GM18867 (cell line): Measurements from ENCODE around the gene CKS2.
"Not testable (repeated sequence)": the region's sequence is repeated elsewhere in the genome, so short reads cannot be mapped to it uniquely, and the experiment has no call there.

ENCODE experiments used
- ATAC-seq: cut with Tn5 transposase; IDR thresholded peaks from one replicate; pipeline ENCODE4 v1.9.1; 2021; ENCODE audit warnings: mild to moderate bottlenecking, moderate library complexity; ENCODE audit not compliant: unreplicated experiment

CKS2 gene

DNA sequence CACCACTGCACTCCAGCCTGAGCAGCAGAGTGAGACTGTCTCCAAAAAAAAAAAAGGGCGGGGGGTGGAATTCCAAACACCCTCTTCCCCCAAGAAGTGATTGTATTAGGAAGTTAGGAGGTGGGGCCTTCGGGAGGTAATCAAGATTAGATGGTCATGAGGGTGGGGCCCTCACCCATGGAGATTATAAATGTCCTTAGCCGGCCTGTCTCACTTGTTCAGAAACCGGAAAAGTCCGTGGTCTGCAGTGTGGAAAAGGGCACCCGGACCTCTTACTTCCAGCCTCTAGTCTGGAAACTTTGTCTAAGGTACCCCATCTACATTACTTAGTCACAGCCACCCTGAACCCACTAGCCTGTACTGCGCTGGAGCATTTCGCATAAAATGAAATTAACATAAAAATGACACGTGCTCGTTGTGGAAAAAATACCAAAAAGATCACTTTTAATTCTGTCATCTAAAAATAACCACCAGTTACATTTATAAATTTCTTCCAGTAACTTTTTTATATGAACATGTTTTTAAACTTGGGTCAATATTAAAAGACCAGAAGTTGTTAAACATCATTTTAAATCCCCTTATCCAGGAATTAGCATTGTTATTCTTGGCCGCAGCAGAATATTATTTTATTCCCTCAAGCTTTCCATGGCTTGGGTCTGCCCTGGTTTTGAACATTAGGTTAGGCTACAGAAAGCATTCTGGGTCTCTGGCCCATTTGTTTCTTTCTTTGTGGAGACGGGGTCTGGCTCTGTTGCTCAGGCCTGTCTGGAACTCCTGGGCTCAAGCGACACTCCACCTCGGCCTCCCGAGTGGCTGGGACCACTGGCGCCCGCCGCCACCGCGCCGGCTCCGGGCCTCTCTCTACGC, 1.2 kb upstream of the CKS2 start:
- no peak for ATAC-seq

DNA sequence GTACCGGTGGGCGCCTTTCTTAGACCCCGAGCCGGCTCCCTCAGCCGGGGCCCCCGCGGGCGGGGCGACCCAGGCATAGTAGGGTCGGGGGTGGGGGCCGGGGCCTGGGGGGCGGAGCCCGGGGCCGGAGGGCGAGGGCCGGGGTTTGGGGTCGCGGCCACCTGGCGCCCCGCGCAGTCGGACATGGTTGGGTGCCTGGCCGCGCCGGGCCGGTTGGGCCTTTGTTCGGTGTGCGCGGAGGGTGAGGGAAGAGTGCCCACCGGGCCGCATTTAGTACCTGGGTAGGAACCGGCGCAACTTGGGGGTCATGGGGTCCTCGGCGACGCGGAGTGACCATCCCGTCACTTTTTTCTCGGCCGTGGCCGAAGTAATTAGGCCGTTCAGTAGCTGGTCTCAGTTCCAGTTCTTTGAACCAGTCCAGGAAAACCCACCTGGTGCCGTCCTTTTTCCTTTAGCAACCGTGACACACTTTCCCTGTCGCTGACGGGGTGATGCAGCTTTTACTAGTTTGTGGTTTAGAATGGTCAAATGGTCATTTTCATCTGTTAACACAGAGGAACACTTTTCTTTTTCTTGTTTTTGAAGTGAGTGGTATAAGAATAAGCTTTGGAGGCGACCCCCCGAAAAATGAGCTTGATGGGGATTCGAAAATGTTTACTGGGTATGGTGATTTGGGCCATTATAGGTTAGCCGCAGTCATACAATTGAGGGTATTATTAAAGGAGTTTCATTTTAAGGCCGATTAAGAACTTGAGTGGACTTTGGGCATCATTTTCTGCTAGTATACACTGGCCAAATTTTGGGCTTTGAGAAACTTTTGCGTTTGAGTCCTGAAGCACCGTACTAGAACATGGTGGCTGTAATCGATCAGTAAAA, 589 bp downstream of the CKS2 start:
- peak; percentile 1 for ATAC-seq

DNA sequence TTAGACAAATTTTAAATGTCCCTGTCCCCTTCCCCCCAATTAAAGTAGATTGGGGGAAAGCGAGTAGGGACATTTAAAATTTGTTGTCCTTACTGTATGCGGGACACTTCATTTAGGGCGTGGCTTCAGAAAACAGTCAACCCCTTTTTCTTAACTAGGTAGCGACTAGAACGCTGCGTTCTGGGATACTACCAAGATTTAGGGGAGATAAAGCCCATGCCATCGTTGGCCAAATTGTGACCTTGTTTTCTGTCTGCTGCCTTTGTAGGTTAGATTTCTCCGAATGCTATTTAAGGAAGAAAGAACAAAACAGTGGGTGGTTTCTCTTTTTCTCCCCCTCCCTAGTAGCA, 1.2 kb downstream of the CKS2 start:
- no peak for ATAC-seq

DNA sequence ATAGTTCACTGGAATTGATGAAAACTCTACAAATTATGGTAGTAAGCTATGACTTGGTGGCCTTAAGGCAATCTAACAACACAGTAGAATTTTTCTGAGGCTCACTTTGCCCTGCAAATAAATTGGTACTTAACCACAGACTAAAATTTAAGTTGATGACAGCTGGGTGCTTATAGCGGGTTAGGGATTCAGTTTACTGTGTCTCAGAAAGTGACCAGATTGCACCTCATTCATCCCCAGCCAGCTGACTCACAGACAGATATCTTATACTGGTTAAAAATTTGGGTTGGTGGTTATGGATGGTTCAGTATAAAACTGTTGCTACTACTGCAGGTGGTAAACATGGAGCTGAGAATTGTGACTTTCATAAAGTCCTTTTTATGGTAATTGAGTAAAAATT, 2.8 kb downstream of the CKS2 start:
- ATAC-seq, result no peak

DNA sequence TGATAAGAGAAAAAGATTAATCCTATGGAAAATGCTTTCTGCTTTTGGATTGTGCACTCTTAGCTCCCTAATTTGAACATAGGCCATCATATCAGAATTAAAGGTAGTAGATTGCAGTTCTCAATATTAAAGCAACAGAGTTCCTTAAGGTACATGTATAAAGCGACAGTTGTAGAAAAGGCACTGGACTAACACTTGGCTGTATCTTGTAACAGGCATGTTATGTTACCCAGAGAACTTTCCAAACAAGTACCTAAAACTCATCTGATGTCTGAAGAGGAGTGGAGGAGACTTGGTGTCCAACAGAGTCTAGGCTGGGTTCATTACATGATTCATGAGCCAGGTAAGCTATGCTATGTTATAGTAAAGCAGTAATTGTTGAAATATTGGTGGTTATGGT, 4.0 kb downstream of the CKS2 start:
- ATAC-seq, result no peak

DNA sequence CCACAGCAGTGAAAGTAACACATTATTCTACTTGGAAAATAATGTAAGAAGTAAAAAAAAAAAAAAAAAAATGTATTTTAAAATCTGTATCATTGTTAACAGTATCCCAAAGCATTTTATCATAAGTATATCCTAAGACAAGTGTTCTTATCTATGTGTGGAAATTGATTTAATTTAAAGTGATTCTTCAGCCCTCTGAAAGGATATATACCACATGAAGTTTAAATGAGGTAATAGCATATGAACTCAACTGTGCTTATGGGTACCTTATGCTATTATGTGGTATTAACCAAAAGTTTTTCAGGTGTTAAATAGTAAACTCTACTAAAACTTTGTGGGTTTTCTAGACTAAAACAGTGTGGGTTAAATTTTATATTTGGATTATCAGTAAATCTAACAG, 4.5 kb downstream of the CKS2 start:
- ATAC-seq, result no peak

DNA sequence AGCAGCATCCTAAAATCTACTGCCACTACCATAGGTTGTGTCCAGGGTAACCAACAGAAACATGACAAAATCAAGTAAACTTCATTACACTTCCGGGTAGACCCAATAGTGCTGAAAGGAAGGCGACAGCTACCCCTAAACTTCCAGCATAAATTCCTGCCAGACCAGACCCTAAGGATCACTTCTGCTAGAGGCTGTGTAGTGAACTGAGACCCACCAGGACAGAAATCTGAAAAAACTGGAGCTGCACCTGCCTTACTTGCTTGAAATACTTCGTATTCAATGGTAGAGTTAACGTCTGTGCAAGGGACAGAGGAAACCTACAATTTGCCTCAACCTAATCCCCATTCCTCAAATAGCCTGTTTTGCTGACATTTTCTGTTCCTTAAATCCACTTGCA, 6.3 kb downstream of the CKS2 start:
- no peak for ATAC-seq

DNA sequence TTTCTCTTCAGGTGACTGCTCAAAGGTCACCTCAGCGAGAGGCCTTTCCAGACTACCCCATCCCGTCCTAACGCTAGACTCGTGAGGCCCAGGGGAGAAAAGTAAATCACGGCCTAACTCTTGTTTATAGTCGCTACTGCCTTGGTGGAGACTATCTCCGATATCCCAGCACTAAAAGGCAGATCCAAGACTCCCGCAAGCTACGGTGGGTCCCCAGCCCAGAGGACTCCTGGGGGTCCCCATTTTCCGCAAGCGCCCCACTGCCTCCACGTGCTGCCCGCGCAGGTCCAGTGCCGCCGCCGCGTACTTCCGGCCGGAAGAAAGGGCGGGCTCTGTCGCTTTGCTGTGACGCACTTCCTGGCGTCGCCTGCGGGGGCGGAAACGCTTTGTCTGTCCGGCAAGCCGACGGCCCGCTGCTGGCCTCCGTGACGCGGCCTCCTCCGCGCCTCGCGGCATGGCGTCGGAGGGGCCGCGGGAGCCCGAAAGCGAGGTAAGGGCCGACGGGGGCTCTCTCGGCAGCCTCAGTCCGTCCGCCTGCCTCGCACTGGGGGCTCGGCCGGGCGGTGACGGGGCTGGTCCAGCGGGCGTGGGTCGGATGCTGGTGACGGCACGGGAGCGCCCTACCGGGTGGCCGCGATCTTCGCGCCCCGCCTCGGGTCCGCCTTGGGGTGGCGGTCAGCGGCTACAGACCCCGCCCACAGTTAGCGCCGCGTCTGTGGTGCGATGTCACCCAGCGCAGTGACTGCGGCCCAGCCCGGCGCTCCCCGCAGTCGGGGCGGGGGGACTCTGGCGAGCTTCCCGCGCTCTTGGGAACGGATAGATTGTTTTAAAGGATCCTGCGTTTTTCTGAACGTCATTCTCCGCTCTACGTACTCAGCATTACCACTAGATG, 7.4 kb downstream of the CKS2 start, which contains the start of gene SECISBP2:
Gene SECISBP2 (plus strand): TSS at position 378 of the 892 bp plus-strand sequence. CDS start 77 bp downstream, at position 455.
- peak; percentile 91 for ATAC-seq

DNA sequence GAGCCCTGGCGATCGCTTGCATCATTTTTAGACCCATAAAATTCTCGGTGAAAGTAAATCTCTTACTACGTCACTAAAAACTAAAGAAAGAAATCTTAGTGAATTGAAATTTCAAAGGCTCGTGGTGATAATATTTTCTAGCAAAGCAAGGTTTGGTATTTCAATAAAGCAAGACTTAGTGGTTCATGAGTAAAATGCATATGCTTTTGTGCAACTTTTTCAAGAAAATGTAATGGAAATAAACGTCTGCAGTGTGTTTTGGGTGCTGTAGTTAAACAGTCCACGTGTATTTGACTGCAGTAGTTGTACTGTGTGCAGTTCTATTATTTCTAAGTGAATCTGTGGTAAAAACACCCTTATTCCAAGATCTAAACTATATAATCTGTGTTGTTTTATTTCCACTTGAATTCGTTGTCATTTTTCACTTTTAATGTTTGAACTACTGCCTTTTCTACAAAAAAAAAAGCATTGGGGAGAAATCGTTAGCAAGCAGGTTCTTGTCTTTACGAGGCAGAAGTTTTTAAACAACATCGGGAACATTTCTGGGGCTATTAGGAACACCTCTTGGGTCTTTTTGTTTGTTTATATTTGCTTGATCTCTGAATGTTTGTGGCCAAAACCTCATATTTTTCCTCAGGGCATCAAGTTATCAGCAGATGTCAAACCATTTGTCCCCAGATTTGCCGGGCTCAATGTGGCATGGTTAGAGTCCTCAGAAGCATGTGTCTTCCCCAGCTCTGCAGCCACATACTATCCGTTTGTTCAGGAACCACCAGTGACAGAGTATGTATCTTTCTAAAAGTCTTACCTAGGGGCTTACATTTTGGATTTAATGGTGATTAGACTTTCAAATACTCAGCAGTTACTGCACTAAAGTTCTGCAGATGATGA, 8.3 kb downstream of the CKS2 start:
- ATAC-seq, result no peak

DNA sequence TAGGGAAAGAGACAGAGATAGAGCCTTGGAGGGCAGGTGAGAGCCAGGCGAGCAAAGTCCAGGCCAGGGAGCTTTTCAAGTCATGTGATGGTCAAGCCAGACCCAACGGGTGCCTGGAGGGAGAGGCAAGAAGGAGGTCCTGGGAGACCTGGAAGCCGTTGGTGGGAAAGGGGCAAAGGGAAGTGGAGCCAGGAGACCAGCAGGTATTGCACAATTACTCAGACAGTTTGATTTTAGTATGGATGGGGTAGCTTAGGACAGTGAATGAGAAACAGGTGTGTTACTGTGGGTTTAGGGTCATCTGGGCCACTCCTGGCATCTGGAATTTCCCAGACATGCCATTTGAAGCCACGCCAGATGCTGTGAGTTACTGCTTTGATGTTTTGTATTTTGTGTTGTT, 12.4 kb downstream of the CKS2 start:
- ATAC-seq, result no peak

DNA sequence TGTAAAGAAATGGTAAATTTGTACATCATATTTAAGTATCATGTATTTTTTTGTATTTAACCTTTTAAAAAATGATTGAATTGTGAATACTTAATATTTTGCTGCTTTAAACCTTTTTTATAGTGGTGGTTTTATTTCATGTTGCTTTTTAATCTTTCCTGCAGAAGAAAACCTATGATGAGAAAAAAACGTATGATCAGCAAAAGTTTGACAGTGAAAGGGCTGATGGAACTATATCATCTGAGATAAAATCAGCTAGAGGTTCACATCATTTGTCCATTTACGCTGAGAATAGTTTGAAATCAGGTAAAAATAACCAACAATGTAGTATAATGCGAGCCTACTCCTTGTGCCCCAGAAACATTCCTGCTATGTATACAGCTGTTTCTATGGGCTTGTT, 14.7 kb downstream of the CKS2 start:
- ATAC-seq, result no peak

DNA sequence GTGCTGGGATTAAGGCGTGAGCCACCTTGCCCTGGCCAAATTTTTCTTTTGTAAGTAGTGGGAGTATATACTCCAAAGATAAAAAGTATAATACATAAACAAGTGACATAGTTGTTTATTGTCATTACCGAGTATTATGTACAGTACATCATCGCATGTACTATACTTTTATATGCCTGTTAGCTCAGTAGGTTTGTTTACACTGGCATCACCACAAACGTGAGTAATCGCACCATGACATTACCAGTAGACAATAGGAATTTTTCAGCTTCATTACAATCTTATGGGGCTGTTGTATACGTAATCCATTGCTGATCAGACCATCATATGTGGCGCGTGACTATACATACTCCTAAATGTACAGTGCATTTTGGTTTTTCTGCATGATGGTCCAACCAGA, 17.1 kb downstream of the CKS2 start:
- no peak for ATAC-seq

DNA sequence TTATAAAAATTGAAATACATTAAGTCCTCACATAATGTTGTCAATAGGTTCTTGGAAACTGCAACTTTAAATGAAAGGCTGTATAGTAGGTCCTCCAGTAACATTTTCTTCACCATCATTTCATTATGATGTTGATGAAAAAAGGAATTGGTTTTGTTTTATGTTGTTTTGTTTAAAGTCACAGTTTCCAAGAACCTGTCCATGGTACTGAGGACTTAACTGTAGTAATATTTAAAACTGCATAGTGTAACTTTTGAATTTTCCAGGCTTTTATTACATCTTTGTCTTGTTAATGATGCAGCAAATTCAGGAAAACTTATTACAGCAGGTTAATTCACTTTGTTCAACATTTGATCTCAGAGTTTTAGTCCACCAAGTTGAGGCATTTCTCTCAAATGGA, 18.9 kb downstream of the CKS2 start:
- ATAC-seq, result no peak

DNA sequence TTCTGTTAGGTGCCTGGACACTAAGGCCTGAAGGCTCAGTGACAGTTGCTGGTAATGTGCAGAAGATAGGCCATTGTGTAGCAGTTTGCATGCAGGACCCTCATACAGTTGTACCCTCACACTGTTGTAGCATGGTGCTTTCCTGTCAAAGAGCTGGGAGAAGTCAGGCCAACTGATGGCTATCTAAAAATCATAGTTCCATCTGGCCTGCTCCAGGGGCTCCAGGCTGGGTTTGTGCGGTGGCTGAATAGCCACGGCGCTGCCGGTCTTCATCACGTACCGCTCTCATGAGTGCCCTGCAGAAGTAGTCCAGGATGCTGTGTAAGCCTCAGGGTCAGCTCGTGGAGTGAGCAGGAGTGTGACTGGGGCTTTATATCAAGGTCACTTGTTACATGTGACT, 19.5 kb downstream of the CKS2 start:
- no peak for ATAC-seq

DNA sequence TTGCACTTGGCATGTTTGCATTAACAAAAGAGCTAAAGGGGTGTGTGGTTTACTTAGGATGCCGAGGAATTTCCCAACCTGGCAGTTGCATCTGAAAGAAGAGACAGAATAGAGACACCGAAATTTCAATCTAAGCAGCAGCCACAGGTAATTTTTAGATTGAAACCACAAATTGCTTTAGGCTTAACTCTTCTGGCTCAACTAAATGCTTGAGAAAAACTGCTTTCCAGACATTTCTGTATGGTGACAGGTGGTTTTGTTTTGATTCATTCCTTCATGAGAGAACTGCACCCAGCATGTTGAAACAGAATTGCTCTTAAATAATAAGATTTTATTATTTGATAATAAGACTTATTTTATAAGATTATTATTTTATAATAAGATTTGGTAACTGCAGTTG, 28.8 kb downstream of the CKS2 start:
- no peak for ATAC-seq

DNA sequence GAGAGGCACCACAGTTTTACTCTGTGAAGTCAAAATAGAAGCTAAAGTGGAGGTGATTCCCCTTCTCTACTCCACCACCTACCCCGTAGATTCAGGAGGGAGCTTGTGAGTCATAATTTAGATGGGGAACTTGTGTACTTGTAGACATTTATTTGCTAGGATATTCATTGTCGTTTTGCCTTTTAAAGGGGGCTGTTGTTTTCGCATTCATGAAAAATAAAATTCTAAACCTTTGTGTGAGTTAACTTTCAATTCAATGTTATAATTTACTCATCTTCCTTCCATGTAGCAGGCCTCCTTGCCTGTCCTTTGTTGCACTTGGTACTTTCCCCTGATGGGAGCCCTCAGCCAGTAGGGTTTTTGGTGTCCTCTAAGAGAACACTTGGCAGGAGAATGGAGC, 29.3 kb downstream of the CKS2 start:
- ATAC-seq, result no peak

DNA sequence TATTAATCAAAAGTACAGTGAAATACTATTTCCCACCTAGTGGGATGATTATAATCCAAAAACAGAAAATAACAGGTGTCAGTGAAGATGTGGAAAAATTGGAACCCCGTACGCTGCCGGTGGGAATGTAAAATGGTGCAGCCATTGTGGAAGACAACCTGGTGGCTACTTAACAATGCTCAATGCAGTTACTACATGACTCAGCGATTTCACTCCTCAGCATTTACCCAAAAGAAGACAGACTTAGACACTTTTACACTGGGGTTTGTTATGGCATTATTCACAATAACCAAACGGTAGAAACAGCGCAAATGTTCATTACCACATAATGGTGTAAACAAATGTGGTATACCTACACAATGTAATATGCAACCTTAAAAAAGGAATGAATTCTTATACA, 31.2 kb downstream of the CKS2 start:
- ATAC-seq, result no peak

DNA sequence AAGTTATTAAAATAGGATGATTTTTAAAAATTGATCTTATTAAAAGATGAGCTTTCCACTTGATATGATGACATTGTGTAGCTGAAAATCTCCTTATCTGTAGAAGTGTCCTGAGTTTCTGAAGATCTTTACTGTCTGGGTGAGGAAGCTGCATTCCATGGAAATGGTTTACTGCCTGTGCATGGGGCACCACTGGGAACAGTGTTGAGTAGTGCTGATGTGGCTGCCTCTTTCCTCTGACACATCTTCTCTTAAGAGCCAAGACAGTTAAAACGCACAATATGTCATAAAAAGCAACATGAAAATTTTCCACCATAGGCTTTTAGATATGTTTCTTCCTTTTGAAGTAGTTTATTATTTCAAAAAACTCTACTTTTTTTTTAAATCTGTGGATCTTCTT, 32.0 kb downstream of the CKS2 start:
- ATAC-seq, result no peak

DNA sequence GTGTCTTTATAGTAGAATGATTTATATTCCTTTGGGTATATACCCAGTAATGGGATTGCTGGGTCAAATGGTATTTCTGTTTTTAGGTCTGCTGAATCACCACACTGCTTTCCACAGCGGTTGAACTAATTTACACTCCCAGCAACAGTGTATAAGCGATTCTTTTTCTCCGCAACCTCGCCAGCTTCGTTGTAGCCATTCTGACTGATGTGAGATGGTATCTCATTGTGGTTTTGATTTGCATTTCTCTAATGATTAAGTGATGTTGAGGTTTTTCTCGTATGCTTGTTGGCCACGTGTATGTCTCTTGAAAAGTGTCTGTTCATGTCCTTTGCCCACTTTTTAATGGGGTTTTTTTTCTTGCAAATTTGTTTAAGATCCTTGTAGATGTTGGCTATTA, 32.8 kb downstream of the CKS2 start:
- ATAC-seq, result not testable (repeated sequence)

DNA sequence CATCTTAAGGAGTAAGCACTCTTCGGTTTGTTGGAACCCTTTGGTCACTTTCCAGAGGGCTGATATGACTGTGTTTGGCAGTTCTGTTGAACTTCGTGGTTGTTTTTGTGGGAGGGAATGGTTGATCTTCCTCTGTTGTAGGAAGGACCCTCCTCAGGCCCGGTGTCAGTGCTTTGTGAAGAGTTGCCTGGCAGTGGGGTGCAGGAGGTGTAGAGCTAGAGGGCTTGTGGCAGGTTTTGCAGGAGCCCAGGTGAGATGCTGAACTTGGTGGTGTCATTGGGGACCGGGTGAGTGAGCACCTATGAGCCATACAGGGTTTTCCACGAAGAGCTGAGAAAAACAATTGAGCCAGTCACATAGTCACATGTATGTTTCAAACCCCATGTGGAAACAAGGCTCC, 34.5 kb downstream of the CKS2 start:
- ATAC-seq, result no peak
